GM12878 (cell line): ENCODE data around the gene CFAP99. TPM values are rescaled to one million over a fixed set of nuclear protein-coding genes. Genes with fewer than 3 reads are reported as not detected.

ENCODE experiments used
- ATAC-seq: fragments of 200-7000 bp; cut with Tn5 transposase; 3 replicates; pipeline ENCODE4 v1.9.1; 2020; ENCODE audit warnings: mild to moderate bottlenecking, moderate library complexity
- BruUV-seq: library from RNA; stranded (reverse); fragments of 400-500 nt; replicated peaks from 2 replicates; lab custom pipeline; 2021; lab: Mats Ljungman, UMichigan
- CTCF ChIA-PET: fragments of 300-600 bp; sonication (Branson Sonifier 250); formaldehyde crosslinking; extraction: SDS; loops from one replicate; lab custom pipeline; 2021; ENCODE audit warnings: inconsistent platforms; lab: Yijun Ruan, JAX
- POLR2A ChIA-PET: fragments of 350-600 bp; formaldehyde crosslinking; extraction: SDS; loops from one replicate; lab custom pipeline; 2021; ENCODE audit warnings: inconsistent platforms; lab: Charles Lee
- RAD21 ChIA-PET: fragments of 300-600 bp; sonication (Branson Sonifier 250); formaldehyde crosslinking; loops from one replicate; lab custom pipeline; 2023; ENCODE audit warnings: antibody characterized with exemption; ENCODE audit not compliant: unreplicated experiment; lab: Charles Lee
- SMC1A ChIA-PET: fragments of 300-600 bp; sonication (Branson Sonifier 250); formaldehyde crosslinking; loops from one replicate; lab custom pipeline; 2023; ENCODE audit not compliant: unreplicated experiment, uncharacterized antibody; lab: Charles Lee
- DNase-seq: peaks from one replicate; pipeline ENCODE4 v3.0.0-alpha.2; 2011; ENCODE audit warnings: low read depth, low spot score
- FAIRE-seq: peaks from 3 replicates; lab custom pipeline; 2011; peaks lifted over from hg19 to GRCh38; lab: Jason Lieb, UNC
- H2AFZ ChIP-seq: 2 replicates; pipeline ENCODE4 v1.6.0; 2011; ENCODE audit warnings: low read depth, low read length, control low read depth; ENCODE audit not compliant: control insufficient read depth
- H3K27ac ChIP-seq: 2 replicates; pipeline ENCODE4 v1.5.1; 2011; ENCODE audit warnings: control low read depth; ENCODE audit not compliant: control insufficient read depth, insufficient read depth
- H3K27me3 ChIP-seq, 2 experiments: replicated peaks in 1 of 2; 2 replicates each; pipeline versions ENCODE4 v1.6.0 to v1.6.1; 2011; ENCODE audit warnings: low read length in 1 of 2; ENCODE audit not compliant: control insufficient read depth in 2 of 2, insufficient read depth in 2 of 2
- H3K36me3 ChIP-seq, 2 experiments: 2 replicates each; pipeline ENCODE4 v1.5.1; 2011; ENCODE audit warnings: low read length in 1 of 2; ENCODE audit not compliant: control insufficient read depth in 2 of 2, insufficient read depth in 2 of 2
- H3K4me1 ChIP-seq: 2 replicates; pipeline ENCODE4 v1.6.1; 2011; ENCODE audit warnings: mild to moderate bottlenecking, low read length, moderate library complexity, mixed read lengths; ENCODE audit not compliant: control insufficient read depth, insufficient read depth
- H3K4me2 ChIP-seq: 2 replicates; pipeline ENCODE4 v1.6.0; 2011; ENCODE audit warnings: control low read depth; ENCODE audit not compliant: control insufficient read depth, insufficient read depth
- H3K4me3 ChIP-seq: fragments of 200-600 bp; sonication (generic); 2 replicates; pipeline ENCODE4 v1.5.1; 2016
- H3K79me2 ChIP-seq: 2 replicates; pipeline ENCODE4 v1.6.0; 2011; ENCODE audit warnings: low read length; ENCODE audit not compliant: control insufficient read depth, insufficient read depth
- H3K9ac ChIP-seq: 2 replicates; pipeline ENCODE4 v1.8.0; 2011; ENCODE audit warnings: low read length, control low read depth, mixed read lengths; ENCODE audit not compliant: control insufficient read depth, insufficient read depth
- H3K9me3 ChIP-seq: replicated peaks from 3 replicates; pipeline ENCODE4 v1.5.1; 2011; ENCODE audit warnings: mild to moderate bottlenecking, low read length; ENCODE audit not compliant: control insufficient read depth, insufficient read depth
- H4K20me1 ChIP-seq: 2 replicates; pipeline ENCODE4 v1.6.0; 2011; ENCODE audit not compliant: control insufficient read depth, insufficient read depth
- BHLHE40 ChIP-seq, 2 experiments: fragments of 450-650 bp in 1 of 2; IDR thresholded peaks; 2 replicates each; pipeline ENCODE4 v1.6.1; 2011 to 2017; ENCODE audit warnings: low read depth in 2 of 2, borderline replicate concordance in 1 of 2, improper control_type of control experiment in 1 of 2, low read length in 1 of 2, mild to moderate bottlenecking in 1 of 2
- CHD1 ChIP-seq: IDR thresholded peaks from 2 replicates; pipeline ENCODE4 v1.6.1; 2012; ENCODE audit warnings: low read depth, low read length, improper control_type of control experiment
- EED ChIP-seq: sonication (generic); IDR thresholded peaks from 2 replicates; pipeline ENCODE4 v1.6.1; 2016; ENCODE audit warnings: antibody characterized with exemption, low read depth
- FOXK2 ChIP-seq: fragments of 450-650 bp; IDR thresholded peaks from 2 replicates; pipeline ENCODE4 v1.6.1; 2017; ENCODE audit warnings: mild to moderate bottlenecking, moderate library complexity
- LARP7 ChIP-seq: fragments of 450-650 bp; IDR thresholded peaks from 2 replicates; pipeline ENCODE4 v1.6.1; 2017; ENCODE audit warnings: mild to moderate bottlenecking
- NR2C1 ChIP-seq: fragments of 450-650 bp; IDR thresholded peaks from 2 replicates; pipeline ENCODE4 v1.6.1; 2017; ENCODE audit warnings: antibody characterized with exemption, mild to moderate bottlenecking, moderate library complexity
- NRF1 ChIP-seq: conservative IDR thresholded peaks from 2 replicates; pipeline ENCODE4 v1.6.1; 2011; ENCODE audit warnings: mild to moderate bottlenecking, low read depth, low read length, improper control_type of control experiment
- PAX8 ChIP-seq: fragments of 450-650 bp; IDR thresholded peaks from 2 replicates; pipeline ENCODE4 v1.6.1; 2017; ENCODE audit warnings: mild to moderate bottlenecking, moderate library complexity
- TAF1 ChIP-seq: IDR thresholded peaks from 2 replicates; pipeline ENCODE4 v1.6.1; 2011; ENCODE audit warnings: mild to moderate bottlenecking, low read depth, low read length, borderline replicate concordance
- ZSCAN29 ChIP-seq: fragments of 450-650 bp; IDR thresholded peaks from 2 replicates; pipeline ENCODE4 v1.6.1; 2017; ENCODE audit warnings: mild to moderate bottlenecking, moderate library complexity
- WGBS: methylation state at CpG from one replicate; pipeline ENCODE4 v1.1.6; 2016; ENCODE audit warnings: low lambda C conversion rate; ENCODE audit not compliant: insufficient replicate concordance, insufficient coverage; ENCODE audit errors: missing lambda C conversion rate; 5-methylcytosine and 5-hydroxymethylcytosine counted together
- in situ Hi-C: fragments of 300-500 bp; cut with MboI; formaldehyde crosslinking; loops from 9 replicates; pipeline ENCODE4 v1.14.3; 2018; ENCODE audit warnings: mixed read lengths
- intact Hi-C: fragments of 100-400 bp; cut with micrococcal nuclease; formaldehyde crosslinking; loops from one replicate; pipeline ENCODE4 v1.14.2; 2022; ENCODE audit not compliant: unreplicated experiment
- polyA plus RNA-seq, 11 experiments: library from polyadenylated mRNA; depleted of rRNA in 4 of 11; unstranded in 6 of 11; stranded (reverse) in 5 of 11; fragments of >200 nt; fragmentation: Nextera tagmentation in 4 of 11; fragmentation: Illumina TruSeq in 1 of 11; extraction: Ambion mirVana in 4 of 11; extraction: Trizol in 1 of 11; gene quantifications; 1 replicate in 1 of 11; 2 replicates in 10 of 11; pipeline versions ENCODE4 v1.2.1 to v1.2.3, GENCODE V29; 2011 to 2016; ENCODE audit warnings: inconsistent platforms in 2 of 11, missing spikeins in 2 of 11, low read depth in 1 of 11
- total RNA-seq, 4 experiments: library from RNA; depleted of rRNA in 3 of 4; stranded (reverse); fragments of >200 nt in 3 of 4; fragmentation: Illumina TruSeq in 1 of 4; extraction: Trizol in 1 of 4; gene quantifications; 2 replicates each; pipeline versions ENCODE4 v1.2.1 to v1.2.3, GENCODE V29; 2013 to 2021
- TF ChIP-seq, protein P1 (sequence below): IDR thresholded peaks from 2 replicates; pipeline ENCODE4 v1.6.1; 2012; ENCODE audit warnings: mild to moderate bottlenecking, low read depth, low read length
- TF ChIP-seq, protein P2 (sequence below): fragments of 450-650 bp; IDR thresholded peaks from 2 replicates; pipeline ENCODE4 v1.6.1; 2017; ENCODE audit warnings: antibody characterized with exemption, mild to moderate bottlenecking, moderate library complexity
- TF ChIP-seq, protein P3 (sequence below): fragments of 450-650 bp; formaldehyde crosslinking; IDR thresholded peaks from 2 replicates; pipeline ENCODE4 v1.4.0; 2022; ENCODE audit warnings: mild to moderate bottlenecking, moderate library complexity

CFAP99 gene
- total and polyA plus RNA-seq, 10 of the 15 experiments (the other 5 are each of a cell fraction or from before 2014, with no cell fraction given), result not detected

DNA sequence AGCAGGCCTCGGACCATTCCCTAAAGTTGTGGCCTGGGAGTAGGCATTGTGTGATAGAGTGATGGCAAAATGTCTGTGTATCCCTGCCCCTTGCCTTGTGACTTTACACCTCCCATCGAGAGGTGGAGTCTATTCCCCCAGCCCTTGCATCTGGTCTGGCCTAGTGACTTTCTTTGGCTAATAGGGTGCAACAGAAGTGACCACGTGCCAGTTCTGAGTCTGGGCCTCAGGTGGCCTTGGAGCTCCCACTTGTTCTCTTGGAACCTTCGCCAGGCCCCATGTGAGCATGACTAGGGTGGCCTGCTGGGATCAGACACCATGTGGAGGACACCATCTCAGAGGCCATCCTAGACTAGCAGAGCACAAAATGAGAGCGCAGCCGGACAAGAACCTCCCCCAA, 46.3 kb downstream of the CFAP99 start:
- FAIRE-seq (no peak), DNase-seq (no peak), ATAC-seq (no peak)
- CTCF ChIA-PET, result interaction anchor here (0.9 to 1.9 kb wide), 7 partner anchors 17 to 245 kb away, joined by 3 to 10 read pairs (median 4); no protein-coding TSS in a partner anchor
- SMC1A ChIA-PET, result interaction anchor here (0.9 to 10.3 kb wide), 3 partner anchors 18 to 35 kb away, joined by 3 to 113 read pairs (median 4); no protein-coding TSS in a partner anchor
- Histone ChIP-seq H4K20me1 (no peaks in the 10 kb centered on the region; the same call in 1 of the 2 replicates), H3K36me3 (no peaks in the 10 kb centered on the region), H3K4me3 (no peak overlapping the region), H3K9me3 (no peaks in the 10 kb centered on the region), H3K27me3 (no peaks in the 10 kb centered on the region; a peak in 2 of 4 replicates), H3K27ac (no peak overlapping the region), H3K4me2 (no peak overlapping the region), H3K79me2 (peaks cover 25% of the 10 kb centered on the region), H2AFZ (no peak overlapping the region), H3K9ac (no peak overlapping the region), H3K4me1 (peaks cover 4% of the 10 kb centered on the region)
- POLR2A ChIA-PET, result interaction anchor here (1.9 kb wide), 1 partner anchor 21 kb away, joined by 8 read pairs; no protein-coding TSS in a partner anchor
- in situ Hi-C loops (no loop called here), intact Hi-C loops (loop anchor here (5.0 kb wide), 1 partner anchor 223 kb away; the partner anchor contains the start of genes HAUS3 and POLN)
- WGBS, result 89% methylated on average over 6 of the region's 6 CpGs
- BruUV-seq, result no TSS peak
- RAD21 ChIA-PET, result interaction anchor here (1.4 to 1.5 kb wide), 2 partner anchors 71 to 245 kb away, joined by 4 to 6 read pairs; partner anchors contain the start of gene FAM193A
- TF ChIP-seq EED (no peak), FOXK2 (no peak), CHD1 (no peak), ZSCAN29 (no peak), BHLHE40 (IDR thresholded peaks at IDR 0.05; ENCODE audit: borderline replicate concordance in 1 of 2, low read depth in 2 of 2, low read length in 1 of 2) (no peak), TAF1 (no peak), NRF1 (no peak), LARP7 (no peak), PAX8 (no peak), NR2C1 (no peak)
- TF ChIP-seq, protein P1, sequence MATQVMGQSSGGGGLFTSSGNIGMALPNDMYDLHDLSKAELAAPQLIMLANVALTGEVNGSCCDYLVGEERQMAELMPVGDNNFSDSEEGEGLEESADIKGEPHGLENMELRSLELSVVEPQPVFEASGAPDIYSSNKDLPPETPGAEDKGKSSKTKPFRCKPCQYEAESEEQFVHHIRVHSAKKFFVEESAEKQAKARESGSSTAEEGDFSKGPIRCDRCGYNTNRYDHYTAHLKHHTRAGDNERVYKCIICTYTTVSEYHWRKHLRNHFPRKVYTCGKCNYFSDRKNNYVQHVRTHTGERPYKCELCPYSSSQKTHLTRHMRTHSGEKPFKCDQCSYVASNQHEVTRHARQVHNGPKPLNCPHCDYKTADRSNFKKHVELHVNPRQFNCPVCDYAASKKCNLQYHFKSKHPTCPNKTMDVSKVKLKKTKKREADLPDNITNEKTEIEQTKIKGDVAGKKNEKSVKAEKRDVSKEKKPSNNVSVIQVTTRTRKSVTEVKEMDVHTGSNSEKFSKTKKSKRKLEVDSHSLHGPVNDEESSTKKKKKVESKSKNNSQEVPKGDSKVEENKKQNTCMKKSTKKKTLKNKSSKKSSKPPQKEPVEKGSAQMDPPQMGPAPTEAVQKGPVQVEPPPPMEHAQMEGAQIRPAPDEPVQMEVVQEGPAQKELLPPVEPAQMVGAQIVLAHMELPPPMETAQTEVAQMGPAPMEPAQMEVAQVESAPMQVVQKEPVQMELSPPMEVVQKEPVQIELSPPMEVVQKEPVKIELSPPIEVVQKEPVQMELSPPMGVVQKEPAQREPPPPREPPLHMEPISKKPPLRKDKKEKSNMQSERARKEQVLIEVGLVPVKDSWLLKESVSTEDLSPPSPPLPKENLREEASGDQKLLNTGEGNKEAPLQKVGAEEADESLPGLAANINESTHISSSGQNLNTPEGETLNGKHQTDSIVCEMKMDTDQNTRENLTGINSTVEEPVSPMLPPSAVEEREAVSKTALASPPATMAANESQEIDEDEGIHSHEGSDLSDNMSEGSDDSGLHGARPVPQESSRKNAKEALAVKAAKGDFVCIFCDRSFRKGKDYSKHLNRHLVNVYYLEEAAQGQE, result no peak
- TF ChIP-seq, protein P2, sequence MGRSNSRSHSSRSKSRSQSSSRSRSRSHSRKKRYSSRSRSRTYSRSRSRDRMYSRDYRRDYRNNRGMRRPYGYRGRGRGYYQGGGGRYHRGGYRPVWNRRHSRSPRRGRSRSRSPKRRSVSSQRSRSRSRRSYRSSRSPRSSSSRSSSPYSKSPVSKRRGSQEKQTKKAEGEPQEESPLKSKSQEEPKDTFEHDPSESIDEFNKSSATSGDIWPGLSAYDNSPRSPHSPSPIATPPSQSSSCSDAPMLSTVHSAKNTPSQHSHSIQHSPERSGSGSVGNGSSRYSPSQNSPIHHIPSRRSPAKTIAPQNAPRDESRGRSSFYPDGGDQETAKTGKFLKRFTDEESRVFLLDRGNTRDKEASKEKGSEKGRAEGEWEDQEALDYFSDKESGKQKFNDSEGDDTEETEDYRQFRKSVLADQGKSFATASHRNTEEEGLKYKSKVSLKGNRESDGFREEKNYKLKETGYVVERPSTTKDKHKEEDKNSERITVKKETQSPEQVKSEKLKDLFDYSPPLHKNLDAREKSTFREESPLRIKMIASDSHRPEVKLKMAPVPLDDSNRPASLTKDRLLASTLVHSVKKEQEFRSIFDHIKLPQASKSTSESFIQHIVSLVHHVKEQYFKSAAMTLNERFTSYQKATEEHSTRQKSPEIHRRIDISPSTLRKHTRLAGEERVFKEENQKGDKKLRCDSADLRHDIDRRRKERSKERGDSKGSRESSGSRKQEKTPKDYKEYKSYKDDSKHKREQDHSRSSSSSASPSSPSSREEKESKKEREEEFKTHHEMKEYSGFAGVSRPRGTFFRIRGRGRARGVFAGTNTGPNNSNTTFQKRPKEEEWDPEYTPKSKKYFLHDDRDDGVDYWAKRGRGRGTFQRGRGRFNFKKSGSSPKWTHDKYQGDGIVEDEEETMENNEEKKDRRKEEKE, result no peak
- TF ChIP-seq, protein P3, sequence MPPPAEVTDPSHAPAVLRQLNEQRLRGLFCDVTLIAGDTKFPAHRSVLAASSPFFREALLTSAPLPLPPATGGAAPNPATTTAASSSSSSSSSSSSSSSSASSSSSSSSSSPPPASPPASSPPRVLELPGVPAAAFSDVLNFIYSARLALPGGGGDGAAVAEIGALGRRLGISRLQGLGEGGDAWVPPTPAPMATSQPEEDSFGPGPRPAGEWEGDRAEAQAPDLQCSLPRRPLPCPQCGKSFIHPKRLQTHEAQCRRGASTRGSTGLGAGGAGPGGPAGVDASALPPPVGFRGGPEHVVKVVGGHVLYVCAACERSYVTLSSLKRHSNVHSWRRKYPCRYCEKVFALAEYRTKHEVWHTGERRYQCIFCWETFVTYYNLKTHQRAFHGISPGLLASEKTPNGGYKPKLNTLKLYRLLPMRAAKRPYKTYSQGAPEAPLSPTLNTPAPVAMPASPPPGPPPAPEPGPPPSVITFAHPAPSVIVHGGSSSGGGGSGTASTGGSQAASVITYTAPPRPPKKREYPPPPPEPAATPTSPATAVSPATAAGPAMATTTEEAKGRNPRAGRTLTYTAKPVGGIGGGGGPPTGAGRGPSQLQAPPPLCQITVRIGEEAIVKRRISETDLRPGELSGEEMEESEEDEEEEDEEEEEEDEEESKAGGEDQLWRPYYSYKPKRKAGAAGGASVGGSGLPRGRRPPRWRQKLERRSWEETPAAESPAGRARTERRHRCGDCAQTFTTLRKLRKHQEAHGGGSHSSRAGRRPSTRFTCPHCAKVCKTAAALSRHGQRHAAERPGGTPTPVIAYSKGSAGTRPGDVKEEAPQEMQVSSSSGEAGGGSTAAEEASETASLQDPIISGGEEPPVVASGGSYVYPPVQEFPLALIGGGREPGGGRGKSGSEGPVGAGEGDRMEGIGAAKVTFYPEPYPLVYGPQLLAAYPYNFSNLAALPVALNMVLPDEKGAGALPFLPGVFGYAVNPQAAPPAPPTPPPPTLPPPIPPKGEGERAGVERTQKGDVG, result no peak
